ENCODE results near the gene LGR6.

DNA sequence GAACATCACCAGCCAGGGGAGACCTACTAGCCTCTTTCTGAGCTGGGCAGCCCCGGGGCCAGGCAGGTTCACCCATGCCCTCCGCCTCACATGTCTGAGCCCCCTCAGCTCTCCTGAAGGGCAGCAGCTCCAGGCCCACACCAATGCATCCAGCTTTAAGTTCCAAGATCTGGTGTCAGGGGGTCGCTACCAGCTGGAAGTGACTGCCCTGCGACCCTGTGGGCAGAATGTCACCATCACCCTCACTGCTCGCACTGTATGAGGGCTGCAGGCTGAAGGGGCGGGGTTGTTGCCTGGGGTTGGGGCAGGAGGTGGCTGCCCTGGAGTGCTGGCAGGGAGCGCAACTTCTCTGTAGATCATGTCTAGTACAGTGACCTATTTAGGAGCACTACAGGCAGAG, 24.7 kb upstream of the LGR6 start:
- TF ChIP-seq, protein P1, sequence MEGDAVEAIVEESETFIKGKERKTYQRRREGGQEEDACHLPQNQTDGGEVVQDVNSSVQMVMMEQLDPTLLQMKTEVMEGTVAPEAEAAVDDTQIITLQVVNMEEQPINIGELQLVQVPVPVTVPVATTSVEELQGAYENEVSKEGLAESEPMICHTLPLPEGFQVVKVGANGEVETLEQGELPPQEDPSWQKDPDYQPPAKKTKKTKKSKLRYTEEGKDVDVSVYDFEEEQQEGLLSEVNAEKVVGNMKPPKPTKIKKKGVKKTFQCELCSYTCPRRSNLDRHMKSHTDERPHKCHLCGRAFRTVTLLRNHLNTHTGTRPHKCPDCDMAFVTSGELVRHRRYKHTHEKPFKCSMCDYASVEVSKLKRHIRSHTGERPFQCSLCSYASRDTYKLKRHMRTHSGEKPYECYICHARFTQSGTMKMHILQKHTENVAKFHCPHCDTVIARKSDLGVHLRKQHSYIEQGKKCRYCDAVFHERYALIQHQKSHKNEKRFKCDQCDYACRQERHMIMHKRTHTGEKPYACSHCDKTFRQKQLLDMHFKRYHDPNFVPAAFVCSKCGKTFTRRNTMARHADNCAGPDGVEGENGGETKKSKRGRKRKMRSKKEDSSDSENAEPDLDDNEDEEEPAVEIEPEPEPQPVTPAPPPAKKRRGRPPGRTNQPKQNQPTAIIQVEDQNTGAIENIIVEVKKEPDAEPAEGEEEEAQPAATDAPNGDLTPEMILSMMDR (IDR thresholded peaks at IDR 0.05), result no peak
- TF ChIP-seq POLR2A (IDR thresholded peaks at IDR 0.05), result no peak

All from Peyer's patch (tissue), 4 donors.